Measurements from ENCODE around the gene PRR15L. TPM values are rescaled to one million over a fixed set of nuclear protein-coding genes. Genes with fewer than 3 reads are reported as not detected.
A peak's percentile ranks its signal among the peaks of the same experiment; 100 is the strongest.

The PRR15L gene
- total RNA-seq, 2 experiments from 2014 or later = not detected

- no peaks in the 10 kb centered on the region for H3K27me3 Mint-ChIP-seq
- no peaks in the 10 kb centered on the region for H3K9me3 Mint-ChIP-seq
- peaks cover 7% of the 10 kb centered on the region for H3K36me3 Mint-ChIP-seq
- H3K27ac Mint-ChIP-seq = peak overlapping the region; percentile 24
- peak overlapping the region; percentile 88 for H3K4me3 Mint-ChIP-seq
- CTCF ChIA-PET = interaction anchor here (0.5 to 11.9 kb wide), 37 partner anchors 8 to 147 kb away, joined by 3 to 290 read pairs (median 4); partner anchors contain the start of genes CBX1, LRRC46, MRPL10 and PNPO
- intact Hi-C loops (cut with micrococcal nuclease) = loop anchor here (1.0 to 2.0 kb wide), 6 partner anchors 23 to 321 kb away; partner anchors contain the start of genes KPNB1, NFE2L1 and PNPO
- peaks cover 22% of the 10 kb centered on the region for H3K4me1 Mint-ChIP-seq (ENCODE audit: low read depth)
- POLR2A ChIA-PET = interaction anchor here (0.8 to 1.9 kb wide), 5 partner anchors 11 to 74 kb away, joined by 3 to 14 read pairs (median 4); partner anchors contain the start of gene SP2
- no peak for DNase-seq
Observed at GRCh38 chr17:47969930-47970724, 12.4 kb upstream of the PRR15L start.

GRCh38 chr17:47968836-47969235 lies 11.2 kb upstream of the PRR15L start:
- Mint-ChIP-seq H3K4me3 (no peak overlapping the region), H3K27ac (no peak overlapping the region), H3K9me3 (no peaks in the 10 kb centered on the region), H3K4me1 (ENCODE audit: low read depth) (peaks cover 22% of the 10 kb centered on the region), H3K36me3 (peaks cover 1% of the 10 kb centered on the region), H3K27me3 (no peaks in the 10 kb centered on the region)
- ChIA-PET POLR2A (interaction anchor here (1.3 kb wide), 1 partner anchor 78 kb away, joined by 3 read pairs; no protein-coding TSS in a partner anchor), CTCF (interaction anchor here (0.6 to 11.9 kb wide), 6 partner anchors 10 to 79 kb away, joined by 3 to 290 read pairs (median 4); partner anchors contain the start of genes PNPO and PRR15L)
- intact Hi-C loops (cut with micrococcal nuclease) = no loop called here
- no peak for DNase-seq

GRCh38 chr17:47967607-47968252 lies 10.0 kb upstream of the PRR15L start:
- Mint-ChIP-seq H3K36me3 (no peaks in the 10 kb centered on the region), H3K27me3 (no peaks in the 10 kb centered on the region), H3K4me3 (no peak overlapping the region), H3K4me1 (ENCODE audit: low read depth) (peaks cover 18% of the 10 kb centered on the region), H3K9me3 (no peaks in the 10 kb centered on the region), H3K27ac (no peak overlapping the region)
- POLR2A ChIA-PET = interaction anchor here (1.3 kb wide), 1 partner anchor 79 kb away, joined by 3 read pairs; no protein-coding TSS in a partner anchor
- CTCF ChIA-PET = interaction anchor here (1.2 to 11.9 kb wide), 2 partner anchors 18 to 32 kb away, joined by 3 to 290 read pairs; partner anchors contain the start of genes PNPO and PRR15L
- intact Hi-C loops (cut with micrococcal nuclease) = no loop called here
- no peak for DNase-seq

GRCh38 chr17:47966079-47966519 lies 8.4 kb upstream of the PRR15L start:
- POLR2A ChIA-PET = no interaction called here
- no peaks in the 10 kb centered on the region for H3K27me3 Mint-ChIP-seq
- CTCF ChIA-PET = interaction anchor here (0.6 to 11.9 kb wide), 2 partner anchors 17 to 135 kb away, joined by 3 to 290 read pairs; partner anchors contain the start of genes LRRC46, MRPL10, PNPO and PRR15L
- no peaks in the 10 kb centered on the region for H3K9me3 Mint-ChIP-seq
- intact Hi-C loops (cut with micrococcal nuclease) = no loop called here
- H3K36me3 Mint-ChIP-seq = no peaks in the 10 kb centered on the region
- H3K4me1 Mint-ChIP-seq (ENCODE audit: low read depth) = peaks cover 9% of the 10 kb centered on the region
- no peak for DNase-seq
- no peak overlapping the region for H3K27ac Mint-ChIP-seq
- no peak overlapping the region for H3K4me3 Mint-ChIP-seq

GRCh38 chr17:47964856-47965255 lies 7.2 kb upstream of the PRR15L start:
- no peaks in the 10 kb centered on the region for H3K9me3 Mint-ChIP-seq
- intact Hi-C loops (cut with micrococcal nuclease) = no loop called here
- H3K27me3 Mint-ChIP-seq = no peaks in the 10 kb centered on the region
- CTCF ChIA-PET = interaction anchor here (11.9 kb wide), 1 partner anchor 16 kb away, joined by 290 read pairs; the partner anchor contains the start of genes PNPO and PRR15L
- POLR2A ChIA-PET = no interaction called here
- DNase-seq = no peak
- no peaks in the 10 kb centered on the region for H3K36me3 Mint-ChIP-seq
- H3K4me1 Mint-ChIP-seq (ENCODE audit: low read depth) = peaks cover 2% of the 10 kb centered on the region
- no peak overlapping the region for H3K27ac Mint-ChIP-seq
- no peak overlapping the region for H3K4me3 Mint-ChIP-seq

GRCh38 chr17:47962901-47963300 lies 5.2 kb upstream of the PRR15L start:
- H3K36me3 Mint-ChIP-seq = no peaks in the 10 kb centered on the region
- DNase-seq = no peak
- H3K27me3 Mint-ChIP-seq = no peaks in the 10 kb centered on the region
- H3K9me3 Mint-ChIP-seq = no peaks in the 10 kb centered on the region
- intact Hi-C loops (cut with micrococcal nuclease) = no loop called here
- no peaks in the 10 kb centered on the region for H3K4me1 Mint-ChIP-seq (ENCODE audit: low read depth)
- ChIA-PET POLR2A (no interaction called here), CTCF (no interaction called here)
- H3K27ac Mint-ChIP-seq = no peak overlapping the region
- H3K4me3 Mint-ChIP-seq = no peak overlapping the region

GRCh38 chr17:47961406-47961805 lies 3.7 kb upstream of the PRR15L start:
- H3K36me3 Mint-ChIP-seq = no peaks in the 10 kb centered on the region
- no peak for DNase-seq
- intact Hi-C loops (cut with micrococcal nuclease) = no loop called here
- no peak overlapping the region for H3K27ac Mint-ChIP-seq
- CTCF ChIA-PET = interaction anchor here (1.4 to 3.8 kb wide), 3 partner anchors 9 to 15 kb away, joined by 6 to 14 read pairs (median 10); partner anchors contain the start of gene CDK5RAP3
- no peaks in the 10 kb centered on the region for H3K9me3 Mint-ChIP-seq
- POLR2A ChIA-PET = no interaction called here
- H3K4me3 Mint-ChIP-seq = no peak overlapping the region
- no peaks in the 10 kb centered on the region for H3K27me3 Mint-ChIP-seq
- H3K4me1 Mint-ChIP-seq (ENCODE audit: low read depth) = no peaks in the 10 kb centered on the region

- Mint-ChIP-seq H3K9me3 (no peaks in the 10 kb centered on the region), H3K27ac (no peak overlapping the region), H3K4me1 (ENCODE audit: low read depth) (no peaks in the 10 kb centered on the region), H3K4me3 (no peak overlapping the region), H3K27me3 (no peaks in the 10 kb centered on the region), H3K36me3 (no peaks in the 10 kb centered on the region)
- no peak for DNase-seq
- ChIA-PET CTCF (interaction anchor here (1.2 to 3.8 kb wide), 4 partner anchors 10 to 16 kb away, joined by 3 to 14 read pairs (median 12); partner anchors contain the start of gene CDK5RAP3), POLR2A (interaction anchor here (1.2 kb wide), 1 partner anchor 10 kb away, joined by 3 read pairs; no protein-coding TSS in a partner anchor)
- intact Hi-C loops (cut with micrococcal nuclease) = no loop called here
Observed at GRCh38 chr17:47959825-47960655, 2.4 kb upstream of the PRR15L start.

GRCh38 chr17:47956791-47957590 lies 692 bp downstream of the PRR15L start:
- intact Hi-C loops (cut with micrococcal nuclease) = no loop called here
- no peak overlapping the region for H3K27ac Mint-ChIP-seq
- H3K4me3 Mint-ChIP-seq = no peak overlapping the region
- no peaks in the 10 kb centered on the region for H3K36me3 Mint-ChIP-seq
- no peaks in the 10 kb centered on the region for H3K9me3 Mint-ChIP-seq
- DNase-seq = no peak
- ChIA-PET POLR2A (no interaction called here), CTCF (interaction anchor here (0.9 to 17.6 kb wide), 6 partner anchors 7 to 21 kb away, joined by 3 to 290 read pairs (median 4); partner anchors contain the start of genes CDK5RAP3 and PNPO)
- H3K27me3 Mint-ChIP-seq = no peaks in the 10 kb centered on the region
- no peaks in the 10 kb centered on the region for H3K4me1 Mint-ChIP-seq (ENCODE audit: low read depth)

- no peak for DNase-seq
- Mint-ChIP-seq H3K4me3 (no peak overlapping the region), H3K4me1 (ENCODE audit: low read depth) (no peaks in the 10 kb centered on the region), H3K9me3 (no peaks in the 10 kb centered on the region), H3K27ac (no peak overlapping the region), H3K27me3 (no peaks in the 10 kb centered on the region), H3K36me3 (no peaks in the 10 kb centered on the region)
- intact Hi-C loops (cut with micrococcal nuclease) = no loop called here
- ChIA-PET CTCF (interaction anchor here (0.6 to 17.6 kb wide), 3 partner anchors 8 to 26 kb away, joined by 3 to 290 read pairs (median 32); partner anchors contain the start of gene CDK5RAP3), POLR2A (interaction anchor here (1.0 kb wide), 1 partner anchor 61 kb away, joined by 4 read pairs; no protein-coding TSS in a partner anchor)
Observed at GRCh38 chr17:47955497-47956461, 1.9 kb downstream of the PRR15L start.

All from activated CD4-positive, alpha-beta memory T cell treated with anti-CD3 and anti-CD28 coated beads for 36 hours (primary cell).